ENCODE results near the gene CPXM2.

Gene CPXM2

GRCh38 chr10:123869020-123869414, 22.6 kb downstream of the CPXM2 start:
- DNase-seq (ENCODE audit: low read depth), result no peak

GRCh38 chr10:123868038-123869019, 23.3 kb downstream of the CPXM2 start:
- DNase-seq (ENCODE audit: low read depth), result no peak

- DNase-seq (ENCODE audit: low read depth), result no peak
Measured at GRCh38 chr10:123865880-123866279, 25.7 kb downstream of the CPXM2 start.

GRCh38 chr10:123865350-123865749, 26.3 kb downstream of the CPXM2 start:
- no peak for DNase-seq (ENCODE audit: low read depth)

GRCh38 chr10:123864923-123865322, 26.7 kb downstream of the CPXM2 start:
- DNase-seq (ENCODE audit: low read depth), result no peak

GRCh38 chr10:123863721-123864482, 27.7 kb downstream of the CPXM2 start:
- no peak for DNase-seq (ENCODE audit: low read depth)

- no peak for DNase-seq (ENCODE audit: low read depth)
Measured at GRCh38 chr10:123863183-123863575, 28.4 kb downstream of the CPXM2 start.

GRCh38 chr10:123862421-123863182, 29.0 kb downstream of the CPXM2 start:
- no peak for DNase-seq (ENCODE audit: low read depth)

GRCh38 chr10:123860856-123861255, 30.8 kb downstream of the CPXM2 start:
- no peak for DNase-seq (ENCODE audit: low read depth)

GRCh38 chr10:123860209-123860608, 31.4 kb downstream of the CPXM2 start:
- DNase-seq (ENCODE audit: low read depth), result no peak

- DNase-seq (ENCODE audit: low read depth), result no peak
Measured at GRCh38 chr10:123859653-123860050, 32.0 kb downstream of the CPXM2 start.

- no peak for DNase-seq (ENCODE audit: low read depth)
Measured at GRCh38 chr10:123858907-123859652, 32.5 kb downstream of the CPXM2 start.

GRCh38 chr10:123858077-123858681, 33.4 kb downstream of the CPXM2 start:
- DNase-seq (ENCODE audit: low read depth), result no peak

GRCh38 chr10:123857616-123858015, 34.0 kb downstream of the CPXM2 start:
- no peak for DNase-seq (ENCODE audit: low read depth)

- no peak for DNase-seq (ENCODE audit: low read depth)
Measured at GRCh38 chr10:123855008-123855684, 36.5 kb downstream of the CPXM2 start.

- no peak for DNase-seq (ENCODE audit: low read depth)
Measured at GRCh38 chr10:123854498-123854897, 37.1 kb downstream of the CPXM2 start.

- DNase-seq (ENCODE audit: low read depth), result no peak
Measured at GRCh38 chr10:123854003-123854402, 37.6 kb downstream of the CPXM2 start.

GRCh38 chr10:123852411-123852951, 39.1 kb downstream of the CPXM2 start:
- DNase-seq (ENCODE audit: low read depth), result no peak

- DNase-seq (ENCODE audit: low read depth), result no peak
Measured at GRCh38 chr10:123848564-123849457, 42.8 kb downstream of the CPXM2 start.

Data from stimulated activated CD8-positive, alpha-beta memory T cell treated with anti-CD3 and anti-CD28 coated beads, Interleukin-12 subunit alpha, Interleukin-12 subunit beta, amount 100 ng/mL, for 4 hours (primary cell).